ENCODE data around the gene SPAG17.

The SPAG17 gene

DNA sequence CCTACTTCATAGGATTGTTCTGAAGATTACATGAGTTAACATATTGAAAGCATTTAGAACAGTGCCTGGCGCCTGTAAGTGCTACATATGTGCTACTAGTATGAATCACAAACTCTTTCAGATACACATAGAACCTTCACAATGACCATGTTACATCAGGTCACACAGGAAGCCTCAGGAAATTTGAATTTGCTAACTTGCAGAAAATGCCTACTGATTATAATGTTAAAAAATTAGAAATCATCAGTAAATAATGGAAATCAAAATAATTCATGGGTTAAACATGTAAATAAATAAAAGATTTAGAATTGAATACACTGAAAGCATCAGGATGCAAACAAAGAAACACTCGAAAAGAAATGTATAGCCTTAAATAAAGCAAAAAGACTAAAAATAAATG is 94.9 kb downstream of the SPAG17 start:
- TF ChIP-seq, protein P1, sequence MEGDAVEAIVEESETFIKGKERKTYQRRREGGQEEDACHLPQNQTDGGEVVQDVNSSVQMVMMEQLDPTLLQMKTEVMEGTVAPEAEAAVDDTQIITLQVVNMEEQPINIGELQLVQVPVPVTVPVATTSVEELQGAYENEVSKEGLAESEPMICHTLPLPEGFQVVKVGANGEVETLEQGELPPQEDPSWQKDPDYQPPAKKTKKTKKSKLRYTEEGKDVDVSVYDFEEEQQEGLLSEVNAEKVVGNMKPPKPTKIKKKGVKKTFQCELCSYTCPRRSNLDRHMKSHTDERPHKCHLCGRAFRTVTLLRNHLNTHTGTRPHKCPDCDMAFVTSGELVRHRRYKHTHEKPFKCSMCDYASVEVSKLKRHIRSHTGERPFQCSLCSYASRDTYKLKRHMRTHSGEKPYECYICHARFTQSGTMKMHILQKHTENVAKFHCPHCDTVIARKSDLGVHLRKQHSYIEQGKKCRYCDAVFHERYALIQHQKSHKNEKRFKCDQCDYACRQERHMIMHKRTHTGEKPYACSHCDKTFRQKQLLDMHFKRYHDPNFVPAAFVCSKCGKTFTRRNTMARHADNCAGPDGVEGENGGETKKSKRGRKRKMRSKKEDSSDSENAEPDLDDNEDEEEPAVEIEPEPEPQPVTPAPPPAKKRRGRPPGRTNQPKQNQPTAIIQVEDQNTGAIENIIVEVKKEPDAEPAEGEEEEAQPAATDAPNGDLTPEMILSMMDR (IDR thresholded peaks at IDR 0.05; ENCODE audit: control extremely low read depth, extremely low read depth, low read depth, missing control alignments) = no peak
- ChIA-PET CTCF (no interaction called here), POLR2A (no interaction called here)
- no peak for DNase-seq (ENCODE audit: extremely low spot score)

GRCh38 chr1:118085365-118085764 is 99.7 kb downstream of the SPAG17 start:
- ChIA-PET POLR2A (no interaction called here), CTCF (no interaction called here)
- TF ChIP-seq, protein P1 (IDR thresholded peaks at IDR 0.05; ENCODE audit: control extremely low read depth, extremely low read depth, low read depth, missing control alignments) = no peak
- DNase-seq (ENCODE audit: extremely low spot score) = no peak

DNA sequence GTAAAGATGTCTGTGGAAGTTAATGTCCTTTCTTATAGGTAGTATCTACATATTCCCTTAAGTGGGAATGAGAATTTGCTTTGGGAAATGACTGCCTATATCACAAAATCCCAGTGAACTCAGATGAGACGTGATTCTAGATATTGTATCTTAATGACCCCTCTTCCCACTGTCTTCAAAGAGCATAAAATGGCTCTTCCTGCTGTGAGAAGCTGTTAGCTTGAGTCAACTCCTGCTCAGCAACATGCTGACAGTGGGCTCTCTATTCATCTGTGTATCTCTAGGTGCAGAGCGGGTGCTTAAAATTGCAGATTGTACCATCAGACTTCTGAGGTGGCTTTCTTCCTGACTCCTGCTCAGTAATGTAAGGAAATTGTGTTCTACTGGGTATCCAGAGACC is 100.6 kb downstream of the SPAG17 start:
- CTCF ChIA-PET = no interaction called here

DNA sequence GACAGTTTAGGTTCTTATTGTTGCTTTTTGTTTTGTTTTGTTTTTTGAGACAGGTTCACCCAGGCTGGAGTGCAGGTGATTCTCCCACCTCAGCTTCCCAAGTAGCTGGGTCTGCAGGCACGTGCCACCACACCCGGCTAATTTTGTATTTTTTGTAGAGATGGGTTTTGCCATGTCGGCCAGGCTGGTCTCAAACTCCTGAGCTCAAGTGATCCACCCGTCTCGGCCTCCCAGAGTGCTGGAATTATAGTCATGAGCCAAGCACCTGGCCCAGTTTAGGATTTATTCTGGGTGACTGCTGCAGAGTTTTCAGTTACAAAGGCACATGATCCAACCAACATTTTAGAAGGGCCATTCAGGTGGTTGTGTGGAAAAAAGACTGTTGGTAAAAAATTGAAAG is 102.0 kb downstream of the SPAG17 start:
- TF ChIP-seq, protein P1 (IDR thresholded peaks at IDR 0.05; ENCODE audit: control extremely low read depth, extremely low read depth, low read depth, missing control alignments) = no peak
- no peak for DNase-seq (ENCODE audit: extremely low spot score)
- CTCF ChIA-PET = interaction anchor here (1.5 to 2.2 kb wide), 2 partner anchors 9 to 11 kb away, joined by 4 to 7 read pairs; no protein-coding TSS in a partner anchor
- POLR2A ChIA-PET = no interaction called here

More for the DNA sequence above, 100.6 kb downstream of the SPAG17 start:
- DNase-seq (ENCODE audit: extremely low spot score) = no peak
- POLR2A ChIA-PET = no interaction called here
- TF ChIP-seq, protein P1 (IDR thresholded peaks at IDR 0.05; ENCODE audit: control extremely low read depth, extremely low read depth, low read depth, missing control alignments) = no peak

- DNase-seq (ENCODE audit: extremely low spot score) = peak; percentile 20
- TF ChIP-seq, protein P1 (IDR thresholded peaks at IDR 0.05; ENCODE audit: control extremely low read depth, extremely low read depth, low read depth, missing control alignments) = no peak
- CTCF ChIA-PET = interaction anchor here (2.2 kb wide), 1 partner anchor 12 kb away, joined by 7 read pairs; no protein-coding TSS in a partner anchor
- POLR2A ChIA-PET = no interaction called here
These were observed 103.6 kb downstream of the SPAG17 start for GRCh38 chr1:118081387-118081786.

DNA sequence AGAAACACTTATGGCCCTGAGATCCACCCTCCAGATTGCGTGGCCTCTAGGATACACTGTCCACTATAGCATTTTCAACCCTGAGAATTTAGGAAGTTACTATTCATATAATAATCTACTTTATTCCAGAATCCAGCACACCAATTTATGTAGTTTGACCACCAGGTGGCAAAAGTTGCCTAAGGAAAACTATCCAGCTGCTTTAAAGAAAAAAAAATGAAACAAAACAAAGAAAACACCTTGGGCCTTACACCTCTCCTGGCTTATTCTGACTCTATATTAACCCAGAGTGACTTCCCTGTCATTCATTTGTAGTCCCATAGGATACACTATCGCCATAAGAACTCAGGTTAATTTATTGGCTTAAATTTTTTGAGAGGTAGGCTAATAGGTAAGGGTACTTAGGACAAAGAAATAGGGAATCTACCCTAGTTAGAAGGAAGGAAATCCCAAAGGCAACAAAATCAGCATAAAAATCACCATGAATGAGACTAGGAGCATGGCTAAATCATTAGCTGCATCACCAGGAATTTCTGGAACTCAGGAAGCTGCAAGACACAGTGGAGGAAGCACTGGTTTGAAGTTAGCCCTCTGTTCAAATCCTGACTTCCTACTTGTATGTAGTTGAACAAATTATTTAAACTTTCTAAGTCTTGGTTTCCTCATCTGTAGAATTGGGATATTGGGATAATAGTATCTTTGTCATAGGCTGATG is 107.5 kb downstream of the SPAG17 start:
- TF ChIP-seq, protein P1 (IDR thresholded peaks at IDR 0.05; ENCODE audit: control extremely low read depth, extremely low read depth, low read depth, missing control alignments) = no peak
- no peak for DNase-seq (ENCODE audit: extremely low spot score)
- ChIA-PET CTCF (interaction anchor here (0.9 to 1.6 kb wide), 5 partner anchors 12 to 1272 kb away, joined by 3 to 5 read pairs (median 3); no protein-coding TSS in a partner anchor), POLR2A (no interaction called here)
